ENCODE results near the gene FAM170B.

FAM170B gene

GRCh38 chr10:49123981-49124950 lies 9.6 kb downstream of the FAM170B start:
- no peak for DNase-seq (ENCODE audit: low read depth)
- TF ChIP-seq CTCF (IDR thresholded peaks at IDR 0.05; ENCODE audit: insufficient read depth, low read depth, low read length, missing control alignments): no peak

GRCh38 chr10:49120911-49121310 lies 12.9 kb downstream of the FAM170B start:
- no peak for TF ChIP-seq CTCF (IDR thresholded peaks at IDR 0.05; ENCODE audit: insufficient read depth, low read depth, low read length, missing control alignments)
- DNase-seq (ENCODE audit: low read depth): no peak
- no peak overlapping the region for H3K4me3 ChIP-seq (ENCODE audit: low read depth, low read length)

More at GRCh38 chr10:49123981-49124950, 9.6 kb downstream of the FAM170B start:
- no peak overlapping the region for H3K4me3 ChIP-seq (ENCODE audit: low read depth, low read length)

GRCh38 chr10:49119746-49120145 lies 14.1 kb downstream of the FAM170B start:
- DNase-seq (ENCODE audit: low read depth): no peak
- TF ChIP-seq CTCF (IDR thresholded peaks at IDR 0.05; ENCODE audit: insufficient read depth, low read depth, low read length, missing control alignments): no peak
- H3K4me3 ChIP-seq (ENCODE audit: low read depth, low read length): no peak overlapping the region

GRCh38 chr10:49118430-49119074 lies 15.3 kb downstream of the FAM170B start:
- no peak for TF ChIP-seq CTCF (IDR thresholded peaks at IDR 0.05; ENCODE audit: insufficient read depth, low read depth, low read length, missing control alignments)
- DNase-seq (ENCODE audit: low read depth): no peak
- H3K4me3 ChIP-seq (ENCODE audit: low read depth, low read length): no peak overlapping the region

- H3K4me3 ChIP-seq (ENCODE audit: low read depth, low read length): no peak overlapping the region
- DNase-seq (ENCODE audit: low read depth): no peak
- TF ChIP-seq CTCF (IDR thresholded peaks at IDR 0.05; ENCODE audit: insufficient read depth, low read depth, low read length, missing control alignments): no peak
Observed at GRCh38 chr10:49117376-49118070, 16.3 kb downstream of the FAM170B start.

GRCh38 chr10:49116509-49117375 lies 17.1 kb downstream of the FAM170B start:
- no peak overlapping the region for H3K4me3 ChIP-seq (ENCODE audit: low read depth, low read length)
- TF ChIP-seq CTCF (IDR thresholded peaks at IDR 0.05; ENCODE audit: insufficient read depth, low read depth, low read length, missing control alignments): no peak
- DNase-seq (ENCODE audit: low read depth): no peak

Data from GM12865 (cell line).